ENCODE data around the gene NUDT5.
A peak's percentile ranks its signal among the peaks of the same experiment; 100 is the strongest.
"Not testable (repeated sequence)": the region's sequence is repeated elsewhere in the genome, so short reads cannot be mapped to it uniquely, and the experiment has no call there.

The NUDT5 gene

GRCh38 chr10:12195603-12196506 is at the start of gene NUDT5, which contains the start of gene CDC123:
NUDT5 (minus strand) TSS chr10:12195891; CDS start chr10:12186291, 9,600 bp downstream.
CDC123 (plus strand) TSS chr10:12196188; CDS start chr10:12196246, 58 bp downstream.
- peak; percentile 76 to 82 for DNase-seq (ENCODE audit: low read depth in 2 of 2)

GRCh38 chr10:12243864-12244620 is 48.4 kb upstream of the NUDT5 start:
- no peak for DNase-seq (ENCODE audit: low read depth in 2 of 2)

GRCh38 chr10:12241810-12242529 is 46.3 kb upstream of the NUDT5 start:
- DNase-seq (ENCODE audit: low read depth in 2 of 2) = peak; percentile 26 to 81

- DNase-seq (ENCODE audit: low read depth in 2 of 2) = no peak
These were observed 43.1 kb upstream of the NUDT5 start for GRCh38 chr10:12238821-12239220.

- no peak for DNase-seq (ENCODE audit: low read depth in 2 of 2)
These were observed 41.9 kb upstream of the NUDT5 start for GRCh38 chr10:12237265-12238220.

- no peak for DNase-seq (ENCODE audit: low read depth in 2 of 2)
These were observed 40.1 kb upstream of the NUDT5 start for GRCh38 chr10:12235796-12236195.

- no peak for DNase-seq (ENCODE audit: low read depth in 2 of 2)
These were observed 39.5 kb upstream of the NUDT5 start for GRCh38 chr10:12235116-12235694.

- not testable (repeated sequence) for DNase-seq (ENCODE audit: low read depth in 2 of 2)
These were observed 39.0 kb upstream of the NUDT5 start for GRCh38 chr10:12234687-12235086.

GRCh38 chr10:12228851-12229250 is 33.2 kb upstream of the NUDT5 start:
- DNase-seq (ENCODE audit: low read depth in 2 of 2) = no peak

GRCh38 chr10:12226438-12226837 is 30.7 kb upstream of the NUDT5 start:
- DNase-seq (ENCODE audit: low read depth in 2 of 2) = not testable (repeated sequence)

GRCh38 chr10:12225444-12225843 is 29.8 kb upstream of the NUDT5 start:
- no peak for DNase-seq (ENCODE audit: low read depth in 2 of 2)

- DNase-seq (ENCODE audit: low read depth in 2 of 2) = no peak
These were observed 25.9 kb upstream of the NUDT5 start for GRCh38 chr10:12221323-12222298.

- DNase-seq (ENCODE audit: low read depth in 2 of 2) = no peak
These were observed 23.3 kb upstream of the NUDT5 start for GRCh38 chr10:12218991-12219390.

GRCh38 chr10:12214763-12215218 is 19.1 kb upstream of the NUDT5 start:
- DNase-seq (ENCODE audit: low read depth in 2 of 2) = peak in 1 of 2 donors; percentile 34

GRCh38 chr10:12214093-12214492 is 18.4 kb upstream of the NUDT5 start:
- no peak for DNase-seq (ENCODE audit: low read depth in 2 of 2)

- no peak for DNase-seq (ENCODE audit: low read depth in 2 of 2)
These were observed 17.9 kb upstream of the NUDT5 start for GRCh38 chr10:12213621-12214020.

GRCh38 chr10:12212454-12212853 is 16.8 kb upstream of the NUDT5 start:
- DNase-seq (ENCODE audit: low read depth in 2 of 2) = no peak

- DNase-seq (ENCODE audit: low read depth in 2 of 2) = no peak
These were observed 12.8 kb upstream of the NUDT5 start for GRCh38 chr10:12208460-12208859.

GRCh38 chr10:12207114-12207513 is 11.4 kb upstream of the NUDT5 start:
- DNase-seq (ENCODE audit: low read depth in 2 of 2) = no peak

Measured in stimulated activated CD4-positive, alpha-beta T cell treated with anti-CD3 and anti-CD28 coated beads, Interleukin-4, amount 100 ng/mL, for 48 hours (primary cell).